Neuronal stem cell (in vitro differentiated cells): ENCODE measurements around the gene CHN2.

Source experiments
- DNase-seq: peaks from one replicate; pipeline ENCODE4 v3.0.0-alpha.2; 2013; ENCODE audit warnings: low spot score
- H2AFZ ChIP-seq: one replicate; pipeline ENCODE4 v1.6.1; 2013; ENCODE audit warnings: mild to moderate bottlenecking, low read length, inconsistent platforms
- H2AK5ac ChIP-seq: 2 replicates; pipeline ENCODE4 v1.6.1; 2013; ENCODE audit warnings: low read depth, mild to moderate bottlenecking, inconsistent platforms, low read length, moderate library complexity, mixed read lengths
- H2BK120ac ChIP-seq: 2 replicates; pipeline ENCODE4 v1.6.1; 2013; ENCODE audit warnings: low read depth, mild to moderate bottlenecking, inconsistent platforms, low read length, moderate library complexity, mixed read lengths
- H2BK12ac ChIP-seq: one replicate; pipeline ENCODE4 v1.6.1; 2013; ENCODE audit warnings: low read length, inconsistent platforms
- H2BK15ac ChIP-seq: 2 replicates; pipeline ENCODE4 v1.6.1; 2013; ENCODE audit warnings: mild to moderate bottlenecking, low read length, inconsistent platforms, mixed read lengths
- H2BK5ac ChIP-seq: one replicate; pipeline ENCODE4 v1.6.1; 2013; ENCODE audit warnings: inconsistent platforms, mild to moderate bottlenecking, low read length, moderate library complexity
- H3K14ac ChIP-seq: one replicate; pipeline ENCODE4 v1.6.1; 2013; ENCODE audit warnings: low read length, inconsistent platforms
- H3K18ac ChIP-seq: 2 replicates; pipeline ENCODE4 v1.6.1; 2013; ENCODE audit warnings: low read length, inconsistent platforms
- H3K23ac ChIP-seq: 2 replicates; pipeline ENCODE4 v1.6.1; 2013; ENCODE audit warnings: low read depth, mild to moderate bottlenecking, mixed read lengths, low read length, inconsistent platforms; ENCODE audit not compliant: poor library complexity
- H3K27ac ChIP-seq: replicated peaks from 3 replicates; pipeline ENCODE4 v1.5.1; 2013; ENCODE audit warnings: low read length, inconsistent platforms
- H3K27me3 ChIP-seq, 3 experiments: 2 replicates each; pipeline ENCODE4 v1.6.1; 2013; ENCODE audit warnings: low read length in 3 of 3, mild to moderate bottlenecking in 2 of 3, inconsistent platforms in 1 of 3, low read depth in 1 of 3, mixed read lengths in 1 of 3, moderate library complexity in 1 of 3; ENCODE audit not compliant: control insufficient read depth in 3 of 3, insufficient read depth in 3 of 3
- H3K36me3 ChIP-seq, 2 donors: replicated peaks in 1 of 2; 2 replicates each; pipeline ENCODE4 v1.6.1; 2013; ENCODE audit warnings: low read length in 2 of 2; ENCODE audit not compliant: control insufficient read depth in 2 of 2, insufficient read depth in 2 of 2
- H3K4ac ChIP-seq: 2 replicates; pipeline ENCODE4 v1.6.1; 2013; ENCODE audit warnings: inconsistent platforms, mild to moderate bottlenecking, low read length, moderate library complexity
- H3K4me1 ChIP-seq, 2 donors: 1 replicate in 1 of 2; 2 replicates in 1 of 2; pipeline ENCODE4 v1.6.1; 2013; ENCODE audit warnings: low read length in 2 of 2, low read depth in 1 of 2; ENCODE audit not compliant: control insufficient read depth in 2 of 2, insufficient read depth in 1 of 2
- H3K4me2 ChIP-seq: one replicate; pipeline ENCODE4 v1.6.1; 2013; ENCODE audit warnings: mild to moderate bottlenecking, low read length, inconsistent platforms; ENCODE audit not compliant: insufficient read depth, poor library complexity, severe bottlenecking
- H3K4me3 ChIP-seq, 2 donors: 2 replicates each; pipeline ENCODE4 v1.5.1; 2013; ENCODE audit warnings: low read length in 2 of 2, mild to moderate bottlenecking in 2 of 2, inconsistent platforms in 1 of 2, moderate library complexity in 1 of 2
- H3K79me1 ChIP-seq: one replicate; pipeline ENCODE4 v1.6.1; 2013; ENCODE audit warnings: low read depth, mild to moderate bottlenecking, inconsistent platforms, low read length, moderate library complexity
- H3K9ac ChIP-seq: one replicate; pipeline ENCODE4 v1.6.1; 2013; ENCODE audit warnings: mild to moderate bottlenecking, low read depth, low read length, inconsistent platforms; ENCODE audit not compliant: poor library complexity
- H3K9me3 ChIP-seq, 2 donors: replicated peaks in 1 of 2; 2 replicates each; pipeline versions ENCODE3 to v1.6.1; 2013; ENCODE audit warnings: low read length in 2 of 2, mild to moderate bottlenecking in 2 of 2, inconsistent platforms in 1 of 2, low read depth in 1 of 2, mixed read lengths in 1 of 2, moderate library complexity in 1 of 2; ENCODE audit not compliant: control insufficient read depth in 2 of 2, insufficient read depth in 1 of 2
- H4K8ac ChIP-seq: one replicate; pipeline ENCODE4 v1.6.1; 2013; ENCODE audit warnings: low read depth, mild to moderate bottlenecking, inconsistent platforms, low read length, moderate library complexity
- H4K91ac ChIP-seq: one replicate; pipeline ENCODE4 v1.6.1; 2013; ENCODE audit warnings: low read length, low read depth, mild to moderate bottlenecking, inconsistent platforms; ENCODE audit not compliant: poor library complexity
- WGBS, 2 donors: extraction: QIAGEN DNeasy Blood & Tissue Kit; methylation state at CpG; one replicate each; pipeline ENCODE4 v1.1.7; 2013; ENCODE audit warnings: missing lambda C conversion rate in 2 of 2, mixed read lengths in 1 of 2; ENCODE audit not compliant: insufficient read length in 2 of 2, insufficient replicate concordance in 1 of 2; ENCODE audit errors: extremely low coverage in 2 of 2; 5-methylcytosine and 5-hydroxymethylcytosine counted together

CHN2 gene

DNA sequence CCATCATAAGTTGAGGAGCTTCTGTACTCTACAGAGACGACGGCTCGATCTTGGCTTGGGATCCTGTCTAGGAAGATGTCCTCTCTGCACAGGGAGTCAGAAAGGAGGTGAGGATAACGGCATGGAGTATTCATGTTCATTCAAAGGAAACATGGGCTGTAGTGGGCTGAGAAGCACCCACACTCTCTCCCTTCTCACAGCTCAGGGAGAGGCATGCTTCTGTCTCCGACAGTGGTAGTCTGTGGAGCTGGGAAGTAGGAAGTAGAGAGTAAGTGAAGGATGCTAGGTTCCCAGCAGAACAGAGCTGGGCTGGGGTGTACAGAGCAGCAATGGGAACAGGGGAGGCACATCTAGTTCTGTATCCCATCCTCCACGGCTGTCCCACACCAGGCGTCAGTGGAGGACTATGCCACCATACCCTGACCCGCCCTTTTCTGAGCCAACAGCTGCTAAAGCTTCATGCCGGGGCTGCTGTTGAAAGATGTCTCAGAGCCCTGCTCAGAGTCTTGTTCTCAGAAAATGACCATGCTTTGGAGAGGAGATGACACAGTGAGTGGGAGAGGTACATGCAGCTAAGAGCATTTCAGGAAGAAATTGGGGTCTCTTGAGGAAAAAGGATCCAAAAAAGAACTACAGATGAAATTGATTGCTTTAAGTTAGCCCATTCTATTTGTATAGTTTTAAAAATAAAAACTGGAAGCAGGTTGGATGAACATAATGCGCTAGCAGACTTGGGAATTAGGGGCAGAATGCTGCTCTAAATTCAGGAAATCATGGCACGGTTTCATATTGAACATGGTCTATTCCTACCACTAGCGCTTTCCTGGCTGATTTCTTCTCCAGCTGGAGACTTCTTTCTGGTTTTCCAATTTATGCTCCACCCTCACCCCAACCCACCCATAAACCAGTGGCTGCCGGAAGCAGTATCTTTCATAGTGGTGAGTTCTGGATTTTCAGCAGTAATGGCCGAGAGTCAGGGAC lies 138.6 kb downstream of the CHN2 start:
- Histone ChIP-seq H3K27ac (no peak overlapping the region), H3K4me2 (no peak overlapping the region), H3K4me1 (no peaks in the 10 kb centered on the region), H4K8ac (no peak overlapping the region), H3K36me3 (no peaks in the 10 kb centered on the region), H2BK12ac (no peak overlapping the region), H3K18ac (no peak overlapping the region), H2BK5ac (no peak overlapping the region), H3K79me1 (no peaks in the 10 kb centered on the region), H2AK5ac (no peak overlapping the region), H3K4me3 (no peak overlapping the region), H3K4ac (no peak overlapping the region), H3K9ac (no peak overlapping the region), H4K91ac (no peak overlapping the region), H2BK120ac (no peak overlapping the region), H2BK15ac (no peak overlapping the region), H3K23ac (no peak overlapping the region), H2AFZ (no peak overlapping the region), H3K27me3 (no peaks in the 10 kb centered on the region), H3K14ac (no peak overlapping the region), H3K9me3 (no peaks in the 10 kb centered on the region)
- WGBS, 2 donors: no CpG with 5 or more reads among the region's 14 CpGs
- DNase-seq: no peak

GRCh38 chr7:29335188-29336083 lies 140.9 kb downstream of the CHN2 start:
- H3K4ac ChIP-seq: no peak overlapping the region
- no peak for DNase-seq
- H2BK5ac ChIP-seq: no peak overlapping the region
- H3K36me3 ChIP-seq: no peaks in the 10 kb centered on the region
- H3K18ac ChIP-seq: no peak overlapping the region
- H3K79me1 ChIP-seq: no peaks in the 10 kb centered on the region
- no peak overlapping the region for H4K91ac ChIP-seq
- no peak overlapping the region for H3K9ac ChIP-seq
- H2AK5ac ChIP-seq: no peak overlapping the region
- no peaks in the 10 kb centered on the region for H3K4me1 ChIP-seq
- no CpG with 5 or more reads among the region's 6 CpGs for WGBS, 2 donors
- no peak overlapping the region for H2BK15ac ChIP-seq
- H3K27ac ChIP-seq: no peak overlapping the region
- H3K27me3 ChIP-seq: no peaks in the 10 kb centered on the region
- H4K8ac ChIP-seq: no peak overlapping the region
- H3K23ac ChIP-seq: no peak overlapping the region
- no peak overlapping the region for H3K4me2 ChIP-seq
- no peak overlapping the region for H3K4me3 ChIP-seq
- H2BK12ac ChIP-seq: no peak overlapping the region
- no peak overlapping the region for H2BK120ac ChIP-seq
- H3K14ac ChIP-seq: no peak overlapping the region
- no peak overlapping the region for H2AFZ ChIP-seq
- H3K9me3 ChIP-seq: no peaks in the 10 kb centered on the region

DNA sequence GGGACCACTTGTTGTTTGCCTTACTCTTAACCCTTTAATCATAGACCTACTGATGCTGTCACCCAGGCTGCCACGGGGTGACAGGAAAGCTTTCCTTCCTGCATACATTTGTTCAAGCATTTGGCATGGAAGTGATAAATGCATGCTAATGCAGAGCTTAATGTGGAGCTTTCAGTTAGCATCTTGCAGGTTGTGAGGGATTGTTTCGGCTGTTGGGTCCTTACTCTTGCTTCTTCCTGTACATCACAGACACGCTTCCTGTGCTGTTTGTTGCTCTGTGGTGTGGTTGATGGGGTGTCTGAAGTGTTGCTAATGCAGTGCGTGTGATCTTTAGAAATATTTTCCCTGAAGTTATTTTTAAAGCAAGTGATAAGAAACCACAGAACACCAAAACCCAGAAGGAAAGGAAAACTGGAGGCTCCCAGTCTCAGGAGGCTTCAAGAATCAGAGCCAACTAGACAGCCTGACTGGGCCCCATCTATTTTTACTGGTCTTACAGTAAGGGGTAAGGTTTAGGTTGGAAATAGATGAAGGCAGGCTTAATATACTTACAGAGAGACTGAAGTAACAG lies 143.1 kb downstream of the CHN2 start:
- Histone ChIP-seq H3K27me3 (no peaks in the 10 kb centered on the region), H2AFZ (peak overlapping the region; percentile 18), H3K4ac (no peak overlapping the region), H3K27ac (no peak overlapping the region), H4K8ac (no peak overlapping the region), H2BK120ac (no peak overlapping the region), H3K18ac (no peak overlapping the region), H3K4me2 (no peak overlapping the region), H3K4me1 (no peaks in the 10 kb centered on the region), H3K4me3 (no peak overlapping the region), H3K79me1 (no peaks in the 10 kb centered on the region), H3K14ac (no peak overlapping the region), H2BK5ac (no peak overlapping the region), H2BK15ac (no peak overlapping the region), H4K91ac (no peak overlapping the region), H3K23ac (no peak overlapping the region), H2BK12ac (no peak overlapping the region), H3K9me3 (peaks cover 0 to 2% of the 10 kb centered on the region in 2 donors), H3K9ac (no peak overlapping the region), H2AK5ac (no peak overlapping the region), H3K36me3 (no peaks in the 10 kb centered on the region)
- DNase-seq: no peak
- no CpG with 5 or more reads among the region's 4 CpGs for WGBS, 2 donors
